ENCODE data around the gene NUAK1. TPM values are rescaled to one million over a fixed set of nuclear protein-coding genes. Genes with fewer than 3 reads are reported as not detected.

The NUAK1 gene
- total and polyA plus RNA-seq, 2 experiments from 2014 or later, result 5.4 to 16.9 TPM

DNA sequence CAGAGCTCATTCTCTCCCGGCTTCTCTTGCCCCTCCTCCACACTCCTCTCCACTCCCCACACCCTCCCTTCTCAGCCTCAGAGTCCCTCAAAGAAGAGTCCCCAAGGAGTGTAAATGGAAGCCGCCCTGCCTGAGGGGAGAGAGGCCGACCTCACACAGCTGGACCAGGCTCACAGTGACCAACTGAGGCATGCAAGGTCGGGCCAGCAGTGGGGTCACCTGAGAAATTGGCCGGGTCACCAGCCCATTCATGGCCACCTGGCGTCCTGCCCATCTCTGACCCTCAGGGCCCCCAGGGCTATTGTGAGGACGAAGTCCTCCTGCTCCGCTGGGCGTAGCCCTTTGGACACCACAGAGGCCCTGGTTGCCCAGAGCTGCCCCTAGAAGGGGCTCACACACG lies 49.5 kb upstream of the NUAK1 start (continued):
- no peak for TF ChIP-seq REST (IDR thresholded peaks at IDR 0.05; ENCODE audit: unreplicated experiment)
- no peak for TF ChIP-seq ETS1 (IDR thresholded peaks at IDR 0.05)
- no peak for TF ChIP-seq POLR2AphosphoS5 (IDR thresholded peaks at IDR 0.05; ENCODE audit: low read depth)
- no peak for TF ChIP-seq NANOG (IDR thresholded peaks at IDR 0.05; ENCODE audit: borderline replicate concordance)
- no peak for TF ChIP-seq ZNF331 (CRISPR knock-in tag; IDR thresholded peaks at IDR 0.05; ENCODE audit: low read depth)
- TF ChIP-seq CREB1 (CRISPR knock-in tag; IDR thresholded peaks at IDR 0.05; ENCODE audit: low read depth), result no peak

DNA sequence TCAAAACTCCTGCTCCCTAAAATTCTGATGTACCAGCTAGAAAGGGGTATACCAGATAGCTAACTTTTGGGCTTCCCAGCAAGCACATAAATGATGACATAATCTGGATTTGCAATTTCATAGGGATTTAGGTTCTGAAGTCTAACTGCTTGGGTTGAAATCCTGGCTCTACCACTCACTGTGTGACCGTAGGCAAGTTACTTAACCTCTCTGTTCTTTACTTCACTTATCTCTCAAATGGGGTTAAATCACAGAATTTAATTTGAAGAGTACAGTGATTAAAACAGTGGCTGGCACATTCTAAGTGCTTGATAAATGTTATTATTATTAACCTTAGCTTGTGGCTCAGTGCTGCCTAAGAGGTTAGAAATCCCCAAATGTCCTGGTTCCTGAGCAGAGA lies 49.1 kb upstream of the NUAK1 start:
- no peaks in the 10 kb centered on the region for H3K36me3 ChIP-seq (ENCODE audit: insufficient read depth)
- no peak overlapping the region for H3K4me3 Mint-ChIP-seq
- no peaks in the 10 kb centered on the region for H3K9me2 ChIP-seq (ENCODE audit: insufficient read depth)
- no peaks in the 10 kb centered on the region for H3K79me2 ChIP-seq (replicated peaks; ENCODE audit: insufficient read depth)
- ATAC-seq, result no peak
- no peak overlapping the region for H3K27ac Mint-ChIP-seq
- H3K4me2 ChIP-seq, result no peak overlapping the region
- TF ChIP-seq CTCF (conservative IDR thresholded peaks at IDR 0.05; ENCODE audit: low read depth in 2 of 2) (no peak), ZNF331 (CRISPR knock-in tag; IDR thresholded peaks at IDR 0.05; ENCODE audit: low read depth) (no peak), ETS1 (IDR thresholded peaks at IDR 0.05) (no peak), POLR2AphosphoS5 (IDR thresholded peaks at IDR 0.05; ENCODE audit: low read depth) (no peak), JUNB (IDR thresholded peaks at IDR 0.05; ENCODE audit: unreplicated experiment) (no peak), EZH2phosphoT487 (IDR thresholded peaks at IDR 0.05; ENCODE audit: unreplicated experiment) (no peak), ZNF462 (CRISPR knock-in tag; IDR thresholded peaks at IDR 0.05) (no peak), STAT1 (IDR thresholded peaks at IDR 0.05; ENCODE audit: unreplicated experiment) (no peak)
- peaks cover 7% of the 10 kb centered on the region; the same call in 1 of the 2 replicates for H3K4me1 ChIP-seq (ENCODE audit: insufficient read depth)
- peak overlapping the region; percentile 74 for H2AFZ ChIP-seq
- no peak overlapping the region for H3K27ac ChIP-seq (ENCODE audit: low read depth)
- H3K36me3 Mint-ChIP-seq (ENCODE audit: low read depth), result no peaks in the 10 kb centered on the region
- H3F3A ChIP-seq (replicated peaks; ENCODE audit: low read depth), result no peaks in the 10 kb centered on the region
- DNase-seq (ENCODE audit: low spot score), result no peak
- no peaks in the 10 kb centered on the region for H3K9me3 Mint-ChIP-seq
- no peaks in the 10 kb centered on the region for H3K27me3 ChIP-seq (ENCODE audit: insufficient read depth)
- H3K4me1 Mint-ChIP-seq, result peaks cover 3% of the 10 kb centered on the region
- peaks cover 3% of the 10 kb centered on the region for H3K27me3 Mint-ChIP-seq (ENCODE audit: insufficient read depth, low read depth, poor library complexity)
- no peak overlapping the region for H3K4me3 ChIP-seq
- no peaks in the 10 kb centered on the region for H4K20me1 ChIP-seq (replicated peaks; ENCODE audit: insufficient read depth)

All from GM23338 (cell line).